Activated CD4-positive, alpha-beta memory T cell treated with anti-CD3 and anti-CD28 coated beads for 36 hours (primary cell): ENCODE measurements around the gene TARDBP. TPM values are rescaled to one million over a fixed set of nuclear protein-coding genes. Genes with fewer than 3 reads are reported as not detected.
"Not testable (repeated sequence)": the region's sequence is repeated elsewhere in the genome, so short reads cannot be mapped to it uniquely, and the experiment has no call there.

Experiments
- CTCF ChIA-PET: fragments of 350-600 bp; sonication (Branson Sonifier 250); formaldehyde crosslinking; loops from one replicate; lab custom pipeline; 2021; ENCODE audit warnings: antibody characterized with exemption, inconsistent platforms; lab: Charles Lee
- POLR2A ChIA-PET: fragments of 350-600 bp; sonication (Branson Sonifier 250); formaldehyde crosslinking; loops from one replicate; lab custom pipeline; 2021; ENCODE audit warnings: antibody characterized with exemption; lab: Charles Lee
- DNase-seq: peaks from one replicate; pipeline ENCODE4 v3.0.0-alpha.2; 2020
- H3K27ac Mint-ChIP-seq: one replicate; pipeline ENCODE4 v1.8.0; 2021; ENCODE audit warnings: mixed read lengths
- H3K27me3 Mint-ChIP-seq: one replicate; pipeline ENCODE4 v1.8.0; 2021; ENCODE audit warnings: mixed read lengths
- H3K36me3 Mint-ChIP-seq: one replicate; pipeline ENCODE4 v1.8.0; 2021; ENCODE audit warnings: mixed read lengths
- H3K4me1 Mint-ChIP-seq: one replicate; pipeline ENCODE4 v1.8.0; 2021; ENCODE audit warnings: low read depth, mixed read lengths
- H3K4me3 Mint-ChIP-seq: one replicate; pipeline ENCODE4 v1.8.0; 2021; ENCODE audit warnings: mild to moderate bottlenecking, mixed read lengths
- H3K9me3 Mint-ChIP-seq: one replicate; pipeline ENCODE4 v1.8.0; 2021; ENCODE audit warnings: mixed read lengths
- intact Hi-C: fragments of 100-400 bp; cut with micrococcal nuclease; formaldehyde crosslinking; loops from one replicate; pipeline ENCODE4 v1.15.1; 2023
- total RNA-seq, 2 experiments: library from RNA; stranded (reverse); gene quantifications; one replicate each; pipeline ENCODE4 v1.2.3, GENCODE V29; 2021

The TARDBP gene
- total RNA-seq, 2 experiments from 2014 or later, result 175 to 177 TPM

DNA sequence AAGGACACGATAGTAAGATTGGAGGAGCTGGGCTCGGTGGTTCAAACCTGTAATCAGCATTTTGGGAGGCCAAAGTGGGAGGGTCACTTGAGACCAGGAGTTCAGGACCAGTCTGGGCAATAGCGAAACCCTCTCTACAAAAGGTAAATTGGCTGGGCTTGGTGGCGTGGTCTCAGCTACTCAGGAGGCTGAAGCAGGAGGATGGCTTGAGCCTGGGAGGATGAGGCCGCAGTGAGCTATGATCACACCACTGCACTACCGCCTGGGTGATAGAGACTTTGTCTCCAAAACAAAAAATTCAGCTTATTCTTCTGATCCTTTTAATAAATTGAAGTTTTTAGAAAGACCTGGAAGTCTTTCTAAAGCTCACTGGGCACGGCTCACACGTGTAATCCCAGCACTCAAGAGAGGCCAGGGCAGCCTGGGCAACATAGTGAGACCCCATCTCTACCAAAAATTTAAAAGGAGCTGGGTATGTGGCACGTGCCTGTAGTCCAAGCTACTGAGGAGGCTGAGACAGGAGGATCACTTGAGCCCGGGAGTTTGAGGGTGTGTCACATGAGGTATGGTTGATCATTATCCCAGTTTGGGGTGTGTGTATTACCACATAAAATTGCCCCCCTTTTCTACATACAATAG is 19.3 kb downstream of the TARDBP start:
- ChIA-PET CTCF (no interaction called here), POLR2A (interaction anchor here (1.0 kb wide), 1 partner anchor 19 kb away, joined by 3 read pairs; the partner anchor contains the start of gene TARDBP)
- H3K27me3 Mint-ChIP-seq, result no peaks in the 10 kb centered on the region
- H3K4me1 Mint-ChIP-seq, result no peaks in the 10 kb centered on the region
- H3K9me3 Mint-ChIP-seq, result no peaks in the 10 kb centered on the region
- H3K4me3 Mint-ChIP-seq, result no peak overlapping the region
- H3K36me3 Mint-ChIP-seq, result no peaks in the 10 kb centered on the region
- no peak overlapping the region for H3K27ac Mint-ChIP-seq
- intact Hi-C loops, result no loop called here
- no peak for DNase-seq

DNA sequence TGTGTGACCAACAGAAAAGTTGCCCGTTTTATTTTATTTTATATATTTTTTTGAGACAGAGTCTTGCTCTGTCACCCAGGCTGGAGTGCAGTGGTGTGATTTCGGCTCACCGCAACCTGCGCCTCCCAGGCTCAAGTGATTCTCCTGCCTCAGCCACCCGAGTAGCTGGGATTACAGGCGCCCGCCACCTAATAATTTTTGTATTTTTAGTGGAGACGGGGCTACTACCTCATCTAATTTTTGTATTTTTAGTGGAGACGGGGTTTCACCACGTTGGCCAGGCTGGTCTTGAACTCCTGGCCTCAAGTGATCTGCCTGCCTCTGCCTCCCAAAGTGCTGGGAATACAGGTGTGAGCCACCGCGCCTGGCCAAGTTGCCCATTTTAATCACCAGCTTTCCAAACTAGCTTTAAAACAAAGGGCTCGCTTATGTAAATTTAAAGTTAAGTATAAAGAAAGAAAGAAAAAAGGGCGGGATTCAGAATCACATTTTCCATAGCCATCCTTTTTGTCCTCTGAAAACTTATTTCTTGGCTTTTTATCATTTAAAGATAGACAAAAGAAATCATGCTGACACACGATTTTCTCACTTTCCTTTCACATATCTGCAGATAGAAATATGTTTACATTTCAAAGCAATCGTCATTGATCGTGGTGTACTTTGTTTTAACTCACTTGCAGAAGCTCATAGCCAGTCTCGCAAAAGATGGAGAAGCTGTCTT is 24.7 kb downstream of the TARDBP start:
- not testable (repeated sequence) for H3K36me3 Mint-ChIP-seq, DNase-seq, H3K4me3 Mint-ChIP-seq, H3K4me1 Mint-ChIP-seq, H3K27me3 Mint-ChIP-seq, H3K9me3 Mint-ChIP-seq, H3K27ac Mint-ChIP-seq
- intact Hi-C loops, result loop anchor here (1.0 to 5.0 kb wide), 4 partner anchors 24 to 605 kb away; partner anchors contain the start of genes EXOSC10 and SRM
- ChIA-PET POLR2A (interaction anchor here (0.8 to 1.6 kb wide), 5 partner anchors 9 to 225 kb away, joined by 3 to 8 read pairs (median 5); partner anchors contain the start of genes MTOR and SRM), CTCF (interaction anchor here (0.6 to 4.7 kb wide), 77 partner anchors 9 to 713 kb away, joined by 3 to 85 read pairs (median 5); partner anchors contain the start of genes EXOSC10, FBXO44, FBXO6 and MTOR)

DNA sequence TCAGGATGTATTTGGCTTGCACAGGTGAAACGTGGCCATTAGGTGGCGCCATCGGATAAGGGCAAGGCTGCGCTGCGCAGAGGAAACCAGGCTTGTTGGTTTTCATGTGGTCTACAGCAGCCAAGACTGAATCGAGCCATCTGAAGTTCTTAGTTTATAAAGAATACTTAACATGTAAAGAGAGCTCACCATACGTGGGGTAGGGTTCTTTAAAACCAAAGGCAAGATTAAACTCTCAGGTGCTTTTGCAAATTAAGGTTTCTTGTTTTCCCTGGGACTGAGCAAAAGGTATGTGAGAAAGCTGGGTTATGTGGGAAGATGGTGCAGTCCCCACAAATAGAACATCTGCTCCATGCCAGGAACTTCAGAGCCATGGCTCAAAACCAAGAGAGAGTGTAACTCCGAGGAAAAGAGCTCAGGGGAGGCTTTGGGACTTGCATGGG is 25.3 kb downstream of the TARDBP start:
- Mint-ChIP-seq H3K27me3 (no peaks in the 10 kb centered on the region), H3K4me1 (peaks cover 4% of the 10 kb centered on the region), H3K27ac (no peak overlapping the region), H3K4me3 (no peak overlapping the region), H3K9me3 (no peaks in the 10 kb centered on the region), H3K36me3 (no peaks in the 10 kb centered on the region)
- ChIA-PET POLR2A (interaction anchor here (0.8 to 1.6 kb wide), 6 partner anchors 9 to 224 kb away, joined by 3 to 8 read pairs (median 4); partner anchors contain the start of genes MTOR and SRM), CTCF (interaction anchor here (0.6 to 4.7 kb wide), 84 partner anchors 8 to 712 kb away, joined by 3 to 85 read pairs (median 5); partner anchors contain the start of genes EXOSC10, FBXO44, FBXO6 and MTOR)
- peak; percentile 92 for DNase-seq
- intact Hi-C loops, result loop anchor here (1.0 to 5.0 kb wide), 4 partner anchors 23 to 605 kb away; partner anchors contain the start of genes EXOSC10 and SRM

DNA sequence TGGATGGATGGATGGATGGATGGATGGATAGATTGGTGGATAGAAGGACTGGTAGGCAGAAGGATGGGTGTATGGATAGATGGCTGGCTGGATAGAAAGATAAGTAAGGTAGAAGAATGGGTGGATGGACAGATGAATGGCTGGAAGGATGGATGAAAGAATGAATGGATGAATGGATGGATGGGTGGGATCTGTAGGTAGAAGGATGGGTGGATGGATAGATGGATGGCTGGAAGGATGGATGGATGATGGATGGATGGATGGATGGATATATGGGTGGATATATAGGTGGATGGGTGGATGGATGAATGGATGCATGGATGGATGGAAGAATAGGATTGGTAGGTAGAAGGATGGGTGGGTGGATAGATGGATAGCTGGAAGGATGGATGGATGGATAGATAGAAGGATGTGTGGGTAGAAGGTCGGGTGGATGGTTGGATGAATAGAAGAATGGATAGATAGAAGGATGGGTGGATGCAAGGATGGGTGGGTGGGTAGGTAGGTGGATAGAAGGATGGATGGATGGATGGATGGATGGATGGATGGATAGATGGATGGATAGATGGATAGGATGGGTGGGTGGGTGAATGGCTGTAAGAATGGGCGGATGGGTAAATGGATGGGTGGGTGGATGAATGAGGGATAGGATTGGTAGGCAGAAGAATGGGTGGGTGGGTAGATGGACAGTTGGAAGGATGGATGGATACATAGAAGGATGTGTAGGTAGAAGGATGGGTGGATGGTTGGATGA is 27.1 kb downstream of the TARDBP start:
- intact Hi-C loops, result loop anchor here (5.0 kb wide), 1 partner anchor 203 kb away; no protein-coding TSS in a partner anchor
- Mint-ChIP-seq H3K27ac (no peak overlapping the region), H3K4me1 (peaks cover 4% of the 10 kb centered on the region), H3K4me3 (no peak overlapping the region), H3K9me3 (no peaks in the 10 kb centered on the region), H3K27me3 (no peaks in the 10 kb centered on the region), H3K36me3 (no peaks in the 10 kb centered on the region)
- ChIA-PET CTCF (interaction anchor here (0.6 to 4.7 kb wide), 4 partner anchors 24 to 283 kb away, joined by 3 to 85 read pairs (median 40); partner anchors contain the start of genes EXOSC10 and SRM), POLR2A (no interaction called here)
- DNase-seq, result no peak

DNA sequence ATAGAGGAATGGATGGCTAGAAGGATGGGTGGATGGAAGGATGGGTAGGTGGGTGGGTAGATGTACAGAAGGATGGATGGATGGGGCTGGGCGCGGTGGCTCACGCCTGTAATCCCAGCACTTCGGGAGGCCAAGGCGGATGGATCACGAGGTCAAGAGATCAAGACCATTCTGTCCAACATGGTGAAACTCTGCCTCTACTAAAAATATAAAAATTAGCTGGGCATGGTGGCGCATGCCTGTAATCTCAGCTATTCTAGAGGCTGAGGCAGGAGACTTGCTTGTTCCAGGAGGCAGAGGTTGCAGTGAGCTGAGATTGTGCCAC is 27.6 kb downstream of the TARDBP start:
- DNase-seq, H3K36me3 Mint-ChIP-seq, H3K4me3 Mint-ChIP-seq, H3K9me3 Mint-ChIP-seq, CTCF ChIA-PET, intact Hi-C loops, H3K27me3 Mint-ChIP-seq, H3K27ac Mint-ChIP-seq, H3K4me1 Mint-ChIP-seq, POLR2A ChIA-PET: not testable (repeated sequence)

DNA sequence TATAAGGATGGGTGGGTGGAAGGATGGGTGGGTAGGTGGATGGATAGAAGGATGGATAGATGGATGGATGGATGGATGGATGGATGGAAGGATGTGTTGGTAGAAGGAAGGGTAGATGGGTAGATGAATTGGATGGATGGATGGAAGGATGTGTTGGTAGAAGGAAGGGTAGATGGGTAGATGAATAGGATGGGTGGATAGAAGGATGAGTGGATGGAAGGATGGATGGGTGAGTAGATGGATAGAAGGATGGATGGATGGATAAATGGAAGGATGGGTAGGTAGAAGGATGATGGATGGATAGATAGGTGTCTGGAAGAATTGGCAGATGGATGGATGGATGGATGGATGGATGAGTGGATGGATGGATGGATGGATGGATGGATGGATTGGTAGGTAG is 28.6 kb downstream of the TARDBP start:
- CTCF ChIA-PET, result no interaction called here
- Mint-ChIP-seq H3K4me1 (peaks cover 4% of the 10 kb centered on the region), H3K4me3 (no peak overlapping the region), H3K9me3 (no peaks in the 10 kb centered on the region), H3K27ac (no peak overlapping the region), H3K36me3 (no peaks in the 10 kb centered on the region), H3K27me3 (no peaks in the 10 kb centered on the region)
- intact Hi-C loops, result no loop called here
- POLR2A ChIA-PET, result no interaction called here
- DNase-seq, result no peak

DNA sequence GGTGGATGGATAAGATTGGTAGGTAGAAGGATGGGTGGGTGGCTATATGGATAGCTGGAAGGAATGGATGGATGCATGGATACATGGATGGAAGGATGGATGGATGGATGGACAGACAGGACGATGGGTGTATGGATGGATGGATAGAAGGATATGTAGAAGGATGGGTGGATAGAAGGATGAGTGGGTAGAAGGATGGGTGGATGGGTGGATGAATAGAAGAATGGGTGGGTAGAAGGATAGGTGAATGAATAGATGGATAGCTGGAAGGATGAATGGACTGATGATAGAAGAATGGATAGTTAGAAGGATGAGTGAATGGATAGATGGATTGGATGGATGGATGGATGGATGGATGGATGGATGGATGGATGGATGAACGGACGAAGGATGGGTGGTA is 29.6 kb downstream of the TARDBP start:
- Mint-ChIP-seq H3K9me3 (no peaks in the 10 kb centered on the region), H3K27ac (no peak overlapping the region)
- POLR2A ChIA-PET, result interaction anchor here (0.6 kb wide), 1 partner anchor 18 kb away, joined by 3 read pairs; the partner anchor contains the start of gene SRM

DNA sequence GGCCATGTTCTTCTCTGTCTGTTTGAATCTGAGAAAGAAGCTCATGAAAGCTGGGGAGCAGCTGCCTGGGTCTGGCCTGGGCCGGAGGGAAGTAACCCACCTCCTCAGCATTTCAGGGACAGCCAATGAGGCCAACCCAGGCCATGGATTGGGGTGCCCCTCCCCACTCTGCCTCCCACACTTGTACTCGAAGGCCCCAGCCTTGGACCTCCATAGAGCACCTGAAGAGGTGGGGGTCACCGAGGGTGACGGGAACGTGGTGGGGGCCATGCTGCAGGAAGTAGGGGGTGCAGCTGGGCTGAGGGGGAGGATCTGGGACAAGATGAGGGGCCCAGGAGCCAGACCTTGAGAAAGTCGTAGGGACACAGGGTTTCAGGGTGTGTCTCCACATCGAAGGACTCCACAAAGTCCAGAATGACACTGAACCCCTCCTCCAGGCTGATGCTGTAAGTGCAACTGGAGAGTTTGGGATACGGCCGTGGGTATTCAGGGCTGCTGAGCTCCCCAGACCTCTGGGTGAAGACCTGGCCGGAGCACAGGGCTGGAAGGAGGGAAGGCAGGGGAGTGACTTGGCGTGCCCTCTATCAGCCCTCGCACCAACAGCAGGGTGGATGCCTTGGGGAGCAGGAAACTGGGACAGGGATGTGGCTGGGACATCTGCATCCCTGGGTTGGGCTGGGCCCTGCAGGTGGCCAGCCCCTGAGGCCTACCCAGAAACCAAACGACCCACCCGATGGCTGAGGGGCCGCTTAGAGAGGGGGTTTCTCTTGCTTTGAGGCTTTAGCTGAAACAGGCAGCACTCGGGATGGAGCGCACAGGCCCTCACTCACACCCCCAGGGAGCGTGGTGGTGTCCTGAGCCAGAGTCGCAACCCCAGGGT is 30.8 kb downstream of the TARDBP start:
- no peaks in the 10 kb centered on the region for H3K4me1 Mint-ChIP-seq
- peak; percentile 1 for DNase-seq
- H3K27me3 Mint-ChIP-seq, result no peaks in the 10 kb centered on the region
- no peak overlapping the region for H3K4me3 Mint-ChIP-seq
- no peak overlapping the region for H3K27ac Mint-ChIP-seq
- intact Hi-C loops, result no loop called here
- ChIA-PET POLR2A (no interaction called here), CTCF (no interaction called here)
- H3K9me3 Mint-ChIP-seq, result no peaks in the 10 kb centered on the region
- H3K36me3 Mint-ChIP-seq, result no peaks in the 10 kb centered on the region

More for the DNA sequence above, 29.6 kb downstream of the TARDBP start:
- Mint-ChIP-seq H3K4me1 (peaks cover 4% of the 10 kb centered on the region), H3K4me3 (no peak overlapping the region), H3K27me3 (no peaks in the 10 kb centered on the region), H3K36me3 (no peaks in the 10 kb centered on the region)
- DNase-seq, result no peak
- intact Hi-C loops, result no loop called here
- CTCF ChIA-PET, result interaction anchor here (0.7 kb wide), 1 partner anchor 40 kb away, joined by 3 read pairs; no protein-coding TSS in a partner anchor

DNA sequence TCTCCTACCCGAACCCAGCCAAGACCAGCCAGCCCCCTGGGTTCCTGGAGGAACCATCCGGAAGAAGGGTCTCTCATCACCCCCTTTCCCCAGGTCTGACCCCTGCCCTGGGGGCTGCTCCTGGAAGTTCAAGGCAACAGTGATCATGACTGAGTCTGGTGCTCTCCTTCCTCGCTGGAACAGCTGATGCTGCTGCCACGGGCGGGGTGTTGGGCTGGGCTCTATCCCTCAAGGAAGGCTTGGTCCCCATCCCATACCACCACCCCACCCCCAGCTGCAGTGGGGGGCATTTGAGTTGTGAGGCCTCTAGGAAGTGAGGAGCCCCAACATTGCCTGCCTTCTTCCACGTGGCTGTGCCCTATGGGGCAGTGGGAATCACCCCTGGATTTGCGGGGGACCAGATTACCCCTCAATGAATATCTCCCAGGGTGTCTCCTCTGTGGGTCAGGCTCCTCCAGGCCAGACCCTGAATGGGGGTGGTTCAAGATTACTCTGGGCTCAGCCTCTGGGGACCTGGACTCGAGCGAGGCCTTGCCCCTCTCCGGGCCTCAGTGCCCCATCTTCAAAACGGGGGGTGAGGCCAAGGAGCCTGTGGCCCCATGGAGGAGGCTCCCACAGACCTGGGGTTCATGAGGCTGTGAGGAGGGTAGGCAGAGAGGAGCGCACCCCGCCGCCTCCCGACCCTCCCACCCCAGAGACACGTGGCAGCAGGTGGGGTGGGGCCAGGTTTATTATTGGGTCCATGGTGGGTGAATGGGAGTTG is 31.8 kb downstream of the TARDBP start:
- Mint-ChIP-seq H3K27ac (no peak overlapping the region), H3K27me3 (no peaks in the 10 kb centered on the region), H3K4me3 (no peak overlapping the region), H3K9me3 (no peaks in the 10 kb centered on the region), H3K36me3 (no peaks in the 10 kb centered on the region), H3K4me1 (no peaks in the 10 kb centered on the region)
- CTCF ChIA-PET, result no interaction called here
- intact Hi-C loops, result no loop called here
- DNase-seq, result no peak
- POLR2A ChIA-PET, result no interaction called here

DNA sequence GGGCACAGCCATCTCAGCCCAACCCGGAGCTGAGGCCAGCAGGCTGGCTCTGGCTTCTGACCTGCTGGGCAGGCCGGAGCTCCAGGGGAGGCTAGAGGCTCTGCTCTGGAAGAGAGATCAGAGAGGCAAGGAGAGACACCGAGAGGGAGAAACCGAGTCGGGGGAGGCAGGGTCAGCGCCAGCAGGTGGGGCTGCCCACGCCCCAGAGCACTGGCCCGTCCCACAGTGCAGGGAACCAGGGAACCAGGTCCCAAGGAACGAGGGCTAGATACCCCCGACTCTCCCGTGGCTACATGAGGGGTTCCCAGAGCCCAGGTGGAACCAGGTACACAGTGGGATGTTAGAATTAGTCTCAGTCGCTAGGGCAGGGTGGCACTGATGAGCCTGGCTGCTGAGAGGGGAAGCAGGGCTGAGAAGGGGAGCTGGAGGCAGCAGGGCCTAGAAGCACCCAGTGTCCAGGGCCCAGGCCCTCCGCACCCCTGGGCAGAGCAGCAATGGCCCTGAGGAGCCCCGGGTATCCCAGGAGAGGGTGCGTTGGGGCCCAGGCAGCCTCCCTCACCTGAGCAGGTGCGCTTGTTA is 32.5 kb downstream of the TARDBP start:
- CTCF ChIA-PET, result interaction anchor here (1.7 kb wide), 1 partner anchor 8 kb away, joined by 10 read pairs; no protein-coding TSS in a partner anchor

More for the DNA sequence above, 32.5 kb downstream of the TARDBP start:
- Mint-ChIP-seq H3K27ac (no peak overlapping the region), H3K36me3 (no peaks in the 10 kb centered on the region), H3K4me1 (no peaks in the 10 kb centered on the region), H3K4me3 (no peak overlapping the region), H3K27me3 (no peaks in the 10 kb centered on the region), H3K9me3 (no peaks in the 10 kb centered on the region)
- POLR2A ChIA-PET, result no interaction called here
- intact Hi-C loops, result no loop called here
- no peak for DNase-seq
